Uterus (tissue), 4 donors: ENCODE data around the gene SUDS3. TPM values are rescaled to one million over a fixed set of nuclear protein-coding genes. Genes with fewer than 3 reads are reported as not detected.

Source experiments
- DNase-seq, 2 donors: peaks; one replicate each; pipeline ENCODE4 v3.0.0-alpha.2; 2019 to 2020
- H3K27ac ChIP-seq, 2 donors: fragments of 200-600 bp; sonication (generic); 1 replicate in 1 of 2; 2 replicates in 1 of 2; pipeline ENCODE4 v1.5.1; 2016 to 2018
- H3K27me3 ChIP-seq, 2 donors: fragments of 200-600 bp; sonication (generic); one replicate each; pipeline ENCODE4 v1.5.1; 2018 to 2019; ENCODE audit warnings: control low read depth in 1 of 2
- H3K36me3 ChIP-seq, 2 donors: fragments of 200-600 bp; sonication (generic); one replicate each; pipeline ENCODE4 v1.5.1; 2019; ENCODE audit warnings: control low read depth in 1 of 2
- H3K4me1 ChIP-seq, 2 donors: fragments of 200-600 bp; sonication (generic); one replicate each; pipeline ENCODE4 v1.5.1; 2018 to 2019; ENCODE audit warnings: control low read depth in 1 of 2
- H3K4me3 ChIP-seq, 2 donors: fragments of 200-600 bp; sonication (generic); 1 replicate in 1 of 2; 2 replicates in 1 of 2; pipeline ENCODE4 v1.5.1; 2018 to 2019; ENCODE audit warnings: mild to moderate bottlenecking in 1 of 2
- H3K9me3 ChIP-seq, 2 donors: fragments of 200-600 bp; sonication (generic); one replicate each; pipeline ENCODE4 v1.5.1; 2019; ENCODE audit warnings: control low read depth in 1 of 2
- CTCF ChIP-seq, 4 experiments: fragments of 200-600 bp in 2 of 4; fragments of 450-650 bp in 2 of 4; sonication (generic) in 2 of 4; IDR thresholded peaks; one replicate each; pipeline ENCODE4 v1.5.1; 2016 to 2019; ENCODE audit warnings: antibody characterized with exemption in 4 of 4, mild to moderate bottlenecking in 2 of 4, moderate library complexity in 1 of 4
- POLR2A ChIP-seq, 2 donors: fragments of 450-650 bp; IDR thresholded peaks; one replicate each; pipeline ENCODE4 v1.6.1; 2016; ENCODE audit warnings: antibody characterized with exemption in 2 of 2, mild to moderate bottlenecking in 1 of 2, moderate library complexity in 1 of 2
- intact Hi-C: fragments of 100-400 bp; cut with DNase I; formaldehyde crosslinking; loops from one replicate; pipeline ENCODE4 v1.15.1; 2023; ENCODE audit warnings: low total_unique reads
- total RNA-seq, 4 donors: library from RNA; depleted of rRNA in 3 of 4; stranded (reverse); fragments of >200 nt in 3 of 4; gene quantifications; one replicate each; pipeline versions ENCODE4 v1.1.0 to v1.2.4, GENCODE V29; 2014 to 2023
- donor health status: DM: yes; HTN: yes; CAD: no.

The SUDS3 gene
- total RNA-seq, 4 donors from 2014 or later = 22.4 to 74.3 (median 30.7) TPM

- H3K36me3 ChIP-seq = no peaks in the 10 kb centered on the region
- H3K4me1 ChIP-seq = peaks cover 0 to 4% of the 10 kb centered on the region in 2 donors
- no peaks in the 10 kb centered on the region for H3K9me3 ChIP-seq
- no peaks in the 10 kb centered on the region for H3K27me3 ChIP-seq
- DNase-seq = no peak
- intact Hi-C loops = no loop called here
- H3K27ac ChIP-seq = no peak overlapping the region
- H3K4me3 ChIP-seq = no peak overlapping the region
- TF ChIP-seq CTCF (IDR thresholded peaks at IDR 0.05) = no peak
- TF ChIP-seq POLR2A (IDR thresholded peaks at IDR 0.05) = no peak
Observed at GRCh38 chr12:118330421-118331018, 45.8 kb upstream of the SUDS3 start.

- intact Hi-C loops = no loop called here
- TF ChIP-seq POLR2A (IDR thresholded peaks at IDR 0.05) (no peak), CTCF (IDR thresholded peaks at IDR 0.05) (no peak)
Observed at GRCh38 chr12:118332511-118332910, 43.8 kb upstream of the SUDS3 start.

GRCh38 chr12:118334241-118334640 is 42.1 kb upstream of the SUDS3 start:
- intact Hi-C loops = no loop called here
- Histone ChIP-seq H3K27me3 (no peaks in the 10 kb centered on the region), H3K36me3 (no peaks in the 10 kb centered on the region), H3K27ac (no peak overlapping the region), H3K4me3 (no peak overlapping the region), H3K4me1 (no peaks in the 10 kb centered on the region), H3K9me3 (no peaks in the 10 kb centered on the region)
- no peak for DNase-seq
- TF ChIP-seq CTCF (IDR thresholded peaks at IDR 0.05) = no peak
- TF ChIP-seq POLR2A (IDR thresholded peaks at IDR 0.05) = no peak

More at GRCh38 chr12:118332511-118332910, 43.8 kb upstream of the SUDS3 start:
- DNase-seq = no peak
- Histone ChIP-seq H3K4me3 (no peak overlapping the region), H3K36me3 (no peaks in the 10 kb centered on the region), H3K9me3 (no peaks in the 10 kb centered on the region), H3K27ac (no peak overlapping the region), H3K4me1 (peaks cover 0 to 4% of the 10 kb centered on the region in 2 donors), H3K27me3 (no peaks in the 10 kb centered on the region)

GRCh38 chr12:118334939-118335567 is 41.3 kb upstream of the SUDS3 start:
- no peak overlapping the region for H3K27ac ChIP-seq
- no peak for DNase-seq
- no peaks in the 10 kb centered on the region for H3K9me3 ChIP-seq
- intact Hi-C loops = no loop called here
- H3K4me3 ChIP-seq = no peak overlapping the region
- no peaks in the 10 kb centered on the region for H3K36me3 ChIP-seq
- TF ChIP-seq CTCF (IDR thresholded peaks at IDR 0.05) (no peak), POLR2A (IDR thresholded peaks at IDR 0.05) (no peak)
- no peaks in the 10 kb centered on the region for H3K4me1 ChIP-seq
- no peaks in the 10 kb centered on the region for H3K27me3 ChIP-seq

- intact Hi-C loops = no loop called here
- H3K36me3 ChIP-seq = no peaks in the 10 kb centered on the region
- no peaks in the 10 kb centered on the region for H3K4me1 ChIP-seq
- H3K27me3 ChIP-seq = no peaks in the 10 kb centered on the region
- no peak overlapping the region for H3K27ac ChIP-seq
- TF ChIP-seq POLR2A (IDR thresholded peaks at IDR 0.05) = no peak
- TF ChIP-seq CTCF (IDR thresholded peaks at IDR 0.05) = no peak
- DNase-seq = no peak
- no peaks in the 10 kb centered on the region for H3K9me3 ChIP-seq
- no peak overlapping the region for H3K4me3 ChIP-seq
Observed at GRCh38 chr12:118336123-118336522, 40.2 kb upstream of the SUDS3 start.
